Effector memory CD4-positive, alpha-beta T cell (primary cell): ENCODE results near the gene HOXB3.

Source experiments
- DNase-seq, 3 donors: peaks; one replicate each; pipeline ENCODE4 v3.0.0-alpha.2; 2020
- H3K27ac ChIP-seq: 2 replicates; pipeline ENCODE4 v1.7.0; 2013; ENCODE audit warnings: mild to moderate bottlenecking, low read length, moderate library complexity; ENCODE audit not compliant: insufficient read depth, poor library complexity, severe bottlenecking
- H3K27me3 ChIP-seq: replicated peaks from 2 replicates; pipeline ENCODE4 v1.7.0; 2013; ENCODE audit warnings: mild to moderate bottlenecking, low read length; ENCODE audit not compliant: insufficient read depth, control insufficient read depth, poor library complexity, severe bottlenecking
- H3K36me3 ChIP-seq: 2 replicates; pipeline ENCODE4 v1.7.0; 2013; ENCODE audit warnings: mild to moderate bottlenecking, low read length, moderate library complexity; ENCODE audit not compliant: control insufficient read depth, insufficient read depth
- H3K4me1 ChIP-seq: 2 replicates; pipeline ENCODE4 v1.7.0; 2013; ENCODE audit warnings: low read length, mild to moderate bottlenecking; ENCODE audit not compliant: control insufficient read depth, insufficient read depth, poor library complexity, severe bottlenecking
- H3K4me3 ChIP-seq: 2 replicates; pipeline ENCODE4 v1.7.0; 2013; ENCODE audit warnings: low read length, low read depth, mild to moderate bottlenecking; ENCODE audit not compliant: insufficient read depth, poor library complexity, severe bottlenecking
- H3K9me3 ChIP-seq: 2 replicates; pipeline ENCODE4 v1.7.0; 2013; ENCODE audit warnings: mild to moderate bottlenecking, low read length, moderate library complexity; ENCODE audit not compliant: control insufficient read depth

HOXB3 gene

GRCh38 chr17:48596000-48596734 lies 6.1 kb upstream of the HOXB3 start:
- DNase-seq, result no peak
- Histone ChIP-seq H3K27me3 (peaks cover 65% of the 10 kb centered on the region), H3K4me1 (peaks cover 42% of the 10 kb centered on the region), H3K9me3 (no peaks in the 10 kb centered on the region), H3K36me3 (no peaks in the 10 kb centered on the region), H3K4me3 (peak overlapping the region; percentile 60), H3K27ac (no peak overlapping the region)

GRCh38 chr17:48595278-48595999 lies 5.4 kb upstream of the HOXB3 start:
- no peak overlapping the region for H3K4me3 ChIP-seq
- DNase-seq, result no peak
- no peaks in the 10 kb centered on the region for H3K9me3 ChIP-seq
- H3K27ac ChIP-seq, result no peak overlapping the region
- peaks cover 58% of the 10 kb centered on the region for H3K27me3 ChIP-seq
- H3K36me3 ChIP-seq, result no peaks in the 10 kb centered on the region
- H3K4me1 ChIP-seq, result peaks cover 42% of the 10 kb centered on the region

GRCh38 chr17:48594538-48595277 lies 4.7 kb upstream of the HOXB3 start:
- Histone ChIP-seq H3K27ac (no peak overlapping the region), H3K36me3 (no peaks in the 10 kb centered on the region), H3K4me1 (peaks cover 42% of the 10 kb centered on the region), H3K9me3 (no peaks in the 10 kb centered on the region), H3K27me3 (peaks cover 58% of the 10 kb centered on the region), H3K4me3 (no peak overlapping the region)
- DNase-seq, result no peak

- Histone ChIP-seq H3K36me3 (no peaks in the 10 kb centered on the region), H3K27ac (no peak overlapping the region), H3K9me3 (no peaks in the 10 kb centered on the region), H3K27me3 (peaks cover 54% of the 10 kb centered on the region), H3K4me3 (peak overlapping the region; percentile 52), H3K4me1 (peaks cover 42% of the 10 kb centered on the region)
- DNase-seq, result peak; percentile 63 to 68 (median 67)
Observed at GRCh38 chr17:48593840-48594537, 3.9 kb upstream of the HOXB3 start.

GRCh38 chr17:48593126-48593829 lies 3.2 kb upstream of the HOXB3 start, which contains the start of gene HOXB5:
Gene HOXB5, minus strand, starts transcription at chr17:48593779. Its CDS starts 97 bp downstream, at chr17:48593682.
- Histone ChIP-seq H3K9me3 (no peaks in the 10 kb centered on the region), H3K27me3 (peaks cover 47% of the 10 kb centered on the region), H3K4me1 (peaks cover 41% of the 10 kb centered on the region), H3K36me3 (no peaks in the 10 kb centered on the region), H3K4me3 (peak within 1 kb of the TSS; percentile 52), H3K27ac (no peak within 1 kb of the TSS)
- no peak for DNase-seq

- peaks cover 41% of the 10 kb centered on the region for H3K27me3 ChIP-seq
- H3K36me3 ChIP-seq, result no peaks in the 10 kb centered on the region
- no peak overlapping the region for H3K27ac ChIP-seq
- H3K4me3 ChIP-seq, result peak overlapping the region; percentile 52
- no peak for DNase-seq
- H3K4me1 ChIP-seq, result peaks cover 34% of the 10 kb centered on the region
- no peaks in the 10 kb centered on the region for H3K9me3 ChIP-seq
Observed at GRCh38 chr17:48592577-48592976, 2.5 kb upstream of the HOXB3 start.

- H3K27ac ChIP-seq, result no peak overlapping the region
- no peaks in the 10 kb centered on the region for H3K36me3 ChIP-seq
- peaks cover 29% of the 10 kb centered on the region for H3K4me1 ChIP-seq
- no peak overlapping the region for H3K4me3 ChIP-seq
- no peaks in the 10 kb centered on the region for H3K9me3 ChIP-seq
- H3K27me3 ChIP-seq, result peaks cover 36% of the 10 kb centered on the region
- no peak for DNase-seq
Observed at GRCh38 chr17:48592057-48592514, 2.0 kb upstream of the HOXB3 start.

- Histone ChIP-seq H3K27ac (no peak overlapping the region), H3K36me3 (no peaks in the 10 kb centered on the region), H3K4me1 (peaks cover 25% of the 10 kb centered on the region), H3K4me3 (no peak overlapping the region), H3K9me3 (no peaks in the 10 kb centered on the region), H3K27me3 (peaks cover 30% of the 10 kb centered on the region)
- no peak for DNase-seq
Observed at GRCh38 chr17:48591255-48592056, 1.4 kb upstream of the HOXB3 start.
